Ectodermal cell (in vitro differentiated cells): Measurements from ENCODE around the gene ELOA.
"Not testable (repeated sequence)": the region's sequence is repeated elsewhere in the genome, so short reads cannot be mapped to it uniquely, and the experiment has no call there.

Experiments used
- H3K27ac ChIP-seq: 2 replicates; pipeline ENCODE4 v1.7.0; 2013; ENCODE audit warnings: mild to moderate bottlenecking, low read depth, low read length; ENCODE audit not compliant: insufficient read depth, poor library complexity, severe bottlenecking
- H3K27me3 ChIP-seq: 2 replicates; pipeline ENCODE4 v1.7.0; 2013; ENCODE audit warnings: mild to moderate bottlenecking, low read length; ENCODE audit not compliant: insufficient read depth, control insufficient read depth, poor library complexity, severe bottlenecking
- H3K36me3 ChIP-seq: one replicate; pipeline ENCODE4 v1.7.0; 2013; ENCODE audit warnings: low read length; ENCODE audit not compliant: control insufficient read depth, insufficient read depth
- H3K4me1 ChIP-seq: one replicate; pipeline ENCODE4 v1.7.0; 2013; ENCODE audit warnings: low read length; ENCODE audit not compliant: control insufficient read depth, insufficient read depth
- H3K4me3 ChIP-seq: 2 replicates; pipeline ENCODE4 v1.7.0; 2013; ENCODE audit warnings: low read depth, low read length, control low read depth; ENCODE audit not compliant: insufficient read depth
- H3K9me3 ChIP-seq: 2 replicates; pipeline ENCODE4 v1.7.0; 2013; ENCODE audit warnings: mild to moderate bottlenecking, low read length, moderate library complexity; ENCODE audit not compliant: control insufficient read depth
- WGBS, 2 experiments: methylation state at CpG; one replicate each; pipeline ENCODE4 v1.1.7; 2013; ENCODE audit warnings: missing lambda C conversion rate in 2 of 2; 5-methylcytosine and 5-hydroxymethylcytosine counted together

Gene ELOA

DNA sequence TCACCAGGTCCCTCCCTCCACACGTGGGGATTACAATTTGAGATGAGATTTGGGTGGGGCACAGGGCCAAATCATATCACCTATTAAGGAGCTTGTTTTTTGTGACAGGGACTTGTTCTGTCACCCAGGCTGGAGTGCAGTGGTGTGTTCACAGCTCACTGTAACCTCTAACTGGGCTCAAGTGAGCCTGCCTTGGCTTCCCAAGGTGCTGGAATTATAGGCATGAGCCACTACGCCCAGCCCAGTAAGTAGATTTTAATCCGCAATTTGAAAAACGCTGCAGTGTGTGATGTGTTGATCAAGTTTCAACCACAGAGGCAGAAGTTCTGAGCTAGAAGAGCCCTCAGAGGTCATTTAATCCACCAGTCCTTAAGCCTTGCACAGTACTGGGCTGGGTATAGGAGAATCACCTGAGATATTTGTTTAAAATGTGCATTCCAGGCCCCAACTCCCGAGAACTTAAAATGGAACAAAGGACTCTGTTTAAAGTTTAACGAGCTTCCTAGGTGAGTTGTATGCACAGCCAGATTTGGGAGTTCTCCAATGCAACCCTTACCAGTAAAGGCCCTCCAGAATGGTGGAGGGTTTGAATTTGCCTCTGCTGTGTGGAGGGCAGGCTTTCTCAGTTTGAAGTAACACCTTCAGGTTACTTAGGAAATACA, 38.3 kb upstream of the ELOA start:
- Histone ChIP-seq H3K4me3 (no peak overlapping the region), H3K36me3 (peaks cover 21% of the 10 kb centered on the region), H3K27ac (no peak overlapping the region), H3K4me1 (no peaks in the 10 kb centered on the region), H3K27me3 (no peaks in the 10 kb centered on the region), H3K9me3 (no peaks in the 10 kb centered on the region)
- WGBS, 2 experiments: 94 to 95% methylated on average over 6 of the region's 6 CpGs

DNA sequence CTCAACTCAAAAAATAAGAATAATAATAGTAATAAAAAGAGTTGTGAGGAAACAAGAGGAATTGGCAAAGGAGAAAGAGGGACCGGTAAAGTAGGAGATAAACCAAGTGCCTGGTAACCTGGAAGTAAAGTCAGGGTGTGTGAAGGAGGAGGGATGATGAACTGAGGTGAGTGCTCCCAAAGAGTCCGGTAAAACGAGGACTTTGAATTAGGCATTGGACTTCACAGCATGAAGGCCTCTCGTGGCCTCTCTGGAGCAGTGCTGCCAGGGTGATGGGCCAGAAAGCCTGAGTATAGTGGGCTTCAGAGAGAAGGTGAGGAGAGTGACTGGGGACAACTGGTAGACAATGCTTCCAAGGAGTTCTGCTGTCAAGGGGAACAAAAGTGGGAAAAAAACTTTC, 34.0 kb upstream of the ELOA start:
- H3K4me3 ChIP-seq: no peak overlapping the region
- no peaks in the 10 kb centered on the region for H3K27me3 ChIP-seq
- no peaks in the 10 kb centered on the region for H3K9me3 ChIP-seq
- no peaks in the 10 kb centered on the region for H3K36me3 ChIP-seq
- H3K27ac ChIP-seq: no peak overlapping the region
- 95% methylated on average over 4 of the region's 4 CpGs for WGBS, 2 experiments
- no peaks in the 10 kb centered on the region for H3K4me1 ChIP-seq

GRCh38 chr1:23718482-23718881, 24.8 kb upstream of the ELOA start:
- 17 to 19% methylated on average over 3 of the region's 3 CpGs for WGBS, 2 experiments
- no peaks in the 10 kb centered on the region for H3K4me1 ChIP-seq
- no peaks in the 10 kb centered on the region for H3K9me3 ChIP-seq
- H3K27me3 ChIP-seq: no peaks in the 10 kb centered on the region
- H3K36me3 ChIP-seq: no peaks in the 10 kb centered on the region
- no peak overlapping the region for H3K4me3 ChIP-seq
- no peak overlapping the region for H3K27ac ChIP-seq

DNA sequence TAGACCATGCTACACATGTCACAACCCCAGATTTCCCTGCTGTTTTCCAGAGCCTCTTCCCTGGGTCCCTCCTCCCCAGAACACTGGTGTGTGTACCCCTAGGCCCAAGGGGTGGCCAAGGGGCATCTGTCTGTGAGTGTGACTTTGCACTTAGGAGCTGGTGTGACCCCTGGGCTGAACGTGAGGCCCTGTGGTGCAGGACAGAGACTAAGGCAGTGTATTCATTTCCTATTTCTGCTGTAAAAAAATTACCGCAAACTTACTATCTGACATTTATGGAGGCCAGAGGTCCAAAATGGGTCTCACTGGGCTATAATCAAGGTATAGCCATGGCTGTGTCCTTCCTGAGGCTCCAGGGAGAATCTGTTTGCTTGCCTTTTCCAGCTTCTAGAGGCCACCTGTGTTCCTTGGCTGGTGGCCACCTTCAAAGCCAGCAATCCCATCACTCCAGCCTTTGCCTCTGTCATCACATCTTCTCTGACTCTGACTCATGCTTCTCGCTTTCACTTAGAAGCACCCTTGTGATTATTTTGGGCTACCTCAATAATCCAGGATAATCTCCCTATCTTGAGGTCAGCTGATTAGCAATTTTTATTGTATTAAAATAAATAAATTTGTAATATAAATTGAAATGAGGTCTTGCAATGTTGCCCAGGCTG, 24.0 kb upstream of the ELOA start:
- no peak overlapping the region for H3K27ac ChIP-seq
- H3K4me3 ChIP-seq: no peak overlapping the region
- WGBS, 2 experiments: 96 to 97% methylated on average over 3 of the region's 3 CpGs
- no peaks in the 10 kb centered on the region for H3K4me1 ChIP-seq
- H3K9me3 ChIP-seq: no peaks in the 10 kb centered on the region
- H3K36me3 ChIP-seq: no peaks in the 10 kb centered on the region
- H3K27me3 ChIP-seq: no peaks in the 10 kb centered on the region

DNA sequence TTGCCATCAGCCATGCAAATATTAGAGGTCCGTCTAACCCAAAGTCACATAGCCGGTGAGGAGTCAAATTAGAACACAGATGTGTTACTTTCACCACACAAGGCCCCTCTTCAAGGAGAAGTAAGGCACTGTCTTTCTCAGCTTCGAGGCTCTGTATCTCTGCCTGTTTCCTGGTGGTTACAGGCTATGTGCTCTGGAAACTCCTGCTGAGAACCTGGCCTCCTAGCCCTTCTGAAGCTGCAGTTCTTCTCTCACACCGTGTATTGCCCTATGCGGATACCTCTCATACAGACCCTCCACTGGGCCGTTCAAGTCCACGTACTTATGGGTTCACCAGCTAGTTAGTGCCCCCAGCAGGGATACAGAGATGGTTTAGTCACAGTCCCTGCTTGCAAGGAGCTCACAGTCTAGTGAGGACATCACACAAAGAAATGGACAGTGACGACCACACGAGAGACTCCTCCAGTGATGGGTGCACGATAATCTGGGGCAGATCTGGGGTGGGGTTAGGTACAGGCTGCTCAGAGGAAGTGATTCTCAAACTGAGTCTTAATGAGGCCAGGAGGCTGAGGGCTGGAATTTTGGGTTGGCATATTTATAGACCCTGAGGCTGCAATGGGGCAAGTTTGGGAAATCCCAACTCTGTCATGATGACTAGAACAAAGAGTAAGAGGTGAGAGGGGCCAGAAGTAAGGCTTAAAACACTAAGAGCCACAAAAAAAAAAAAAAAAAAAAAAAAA, 22.8 kb upstream of the ELOA start:
- WGBS, 2 experiments: 96 to 97% methylated on average over 10 of the region's 10 CpGs
- Histone ChIP-seq H3K36me3 (no peaks in the 10 kb centered on the region), H3K27me3 (no peaks in the 10 kb centered on the region), H3K27ac (no peak overlapping the region), H3K4me1 (no peaks in the 10 kb centered on the region), H3K4me3 (no peak overlapping the region), H3K9me3 (no peaks in the 10 kb centered on the region)

DNA sequence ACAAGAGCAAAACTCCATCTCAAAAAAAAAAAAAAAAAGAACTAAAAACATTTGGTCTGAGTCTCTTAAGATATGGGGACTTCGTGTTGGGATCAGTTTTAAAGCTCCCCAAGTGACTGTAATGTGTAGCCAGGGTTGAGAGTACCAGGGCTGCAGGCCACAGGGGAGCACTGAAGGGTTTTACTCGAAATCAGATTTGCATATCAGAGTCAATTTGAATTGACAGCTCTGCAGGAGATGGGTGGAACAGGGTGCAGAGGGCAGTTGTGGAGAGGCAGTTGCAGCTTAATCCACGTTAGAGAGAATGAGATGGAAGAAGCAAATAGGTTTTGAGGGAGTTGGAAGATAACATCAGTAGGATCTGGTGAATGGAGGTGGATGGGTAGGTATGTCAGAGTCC, 20.6 kb upstream of the ELOA start:
- H3K27ac ChIP-seq: no peak overlapping the region
- no peak overlapping the region for H3K4me3 ChIP-seq
- 77 to 84% methylated on average over 3 of the region's 3 CpGs for WGBS, 2 experiments
- no peaks in the 10 kb centered on the region for H3K36me3 ChIP-seq
- no peaks in the 10 kb centered on the region for H3K9me3 ChIP-seq
- H3K4me1 ChIP-seq: no peaks in the 10 kb centered on the region
- no peaks in the 10 kb centered on the region for H3K27me3 ChIP-seq

DNA sequence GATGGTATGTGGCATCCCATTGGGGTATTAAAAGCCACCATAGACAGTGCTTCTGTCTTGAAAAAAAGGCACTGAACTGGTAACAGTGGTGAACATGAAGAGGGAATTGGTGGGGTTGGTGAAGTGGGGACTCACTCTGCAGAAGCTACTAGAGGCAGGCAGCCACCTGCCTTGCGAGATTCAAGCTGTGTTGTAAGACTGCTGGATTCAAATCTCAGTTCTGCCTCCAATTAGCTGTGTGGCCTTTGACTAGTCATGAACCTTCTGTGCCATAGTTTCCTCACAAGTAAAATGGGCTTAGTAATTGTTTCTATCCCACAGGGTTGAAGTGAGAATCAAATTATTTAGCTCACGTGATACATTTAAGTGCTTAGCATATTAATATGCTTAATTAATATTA, 16.6 kb upstream of the ELOA start:
- WGBS, 2 experiments: 87 to 100% methylated on average over 1 of the region's 2 CpGs
- no peaks in the 10 kb centered on the region for H3K27me3 ChIP-seq
- no peaks in the 10 kb centered on the region for H3K9me3 ChIP-seq
- no peaks in the 10 kb centered on the region for H3K36me3 ChIP-seq
- no peak overlapping the region for H3K27ac ChIP-seq
- no peaks in the 10 kb centered on the region for H3K4me1 ChIP-seq
- H3K4me3 ChIP-seq: no peak overlapping the region

DNA sequence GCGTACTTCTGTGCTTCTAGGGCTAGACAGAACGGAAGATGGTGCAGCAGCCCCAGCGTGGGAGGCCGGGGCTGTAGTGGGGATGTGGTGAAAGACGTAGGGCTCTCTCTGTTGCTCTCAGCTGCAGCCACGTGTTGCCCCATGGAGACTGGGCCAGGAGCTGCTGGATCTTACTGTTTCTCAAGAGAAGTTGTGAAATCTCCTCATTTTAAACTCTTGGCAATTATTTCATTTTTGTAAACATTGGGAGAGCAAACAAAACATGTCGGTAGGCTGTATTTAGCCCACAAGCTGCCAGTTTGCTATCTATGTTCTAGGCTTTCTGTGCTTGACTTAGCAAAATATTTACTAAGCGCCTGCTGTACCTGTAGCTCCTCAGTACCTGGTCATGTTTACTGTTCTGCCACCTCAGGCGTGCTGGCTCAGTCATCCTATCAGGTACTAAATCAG, 15.9 kb upstream of the ELOA start:
- no peaks in the 10 kb centered on the region for H3K36me3 ChIP-seq
- no peaks in the 10 kb centered on the region for H3K9me3 ChIP-seq
- no peaks in the 10 kb centered on the region for H3K4me1 ChIP-seq
- H3K27me3 ChIP-seq: no peaks in the 10 kb centered on the region
- 90 to 92% methylated on average over 9 of the region's 9 CpGs for WGBS, 2 experiments
- no peak overlapping the region for H3K4me3 ChIP-seq
- no peak overlapping the region for H3K27ac ChIP-seq

GRCh38 chr1:23732363-23733224, 10.7 kb upstream of the ELOA start:
- 95 to 96% methylated on average over 10 of the region's 10 CpGs for WGBS, 2 experiments
- Histone ChIP-seq H3K27me3 (no peaks in the 10 kb centered on the region), H3K36me3 (no peaks in the 10 kb centered on the region), H3K4me3 (no peak overlapping the region), H3K27ac (no peak overlapping the region), H3K4me1 (no peaks in the 10 kb centered on the region), H3K9me3 (no peaks in the 10 kb centered on the region)

- H3K27me3 ChIP-seq, H3K4me1 ChIP-seq, H3K36me3 ChIP-seq, H3K27ac ChIP-seq, H3K4me3 ChIP-seq, H3K9me3 ChIP-seq: not testable (repeated sequence)
- WGBS, 2 experiments: 92 to 96% methylated on average over 5 of the region's 5 CpGs
Measured at GRCh38 chr1:23733281-23733680, 10.0 kb upstream of the ELOA start.
